Lung (tissue), 12 donors: ENCODE measurements around the gene GRIP1. TPM values are rescaled to one million over a fixed set of nuclear protein-coding genes. Genes with fewer than 3 reads are reported as not detected.

Source experiments
- ATAC-seq: fragments of 200-7000 bp; cut with Tn5 transposase; one replicate; pipeline ENCODE4 v1.9.1; 2020; ENCODE audit warnings: moderate number of reproducible peaks; ENCODE audit not compliant: insufficient read depth, low FRiP score
- DNase-seq, 3 donors: peaks; one replicate each; pipeline ENCODE4 v3.0.0-alpha.2; 2013 to 2017
- H3K27ac ChIP-seq, 2 donors: one replicate each; pipeline ENCODE4 v1.5.1; 2013; ENCODE audit warnings: mild to moderate bottlenecking in 2 of 2, moderate library complexity in 2 of 2, control low read depth in 1 of 2, inconsistent platforms in 1 of 2, low read depth in 1 of 2, low read length in 1 of 2
- H3K27me3 ChIP-seq, 3 donors: one replicate each; pipeline ENCODE4 v1.5.1; 2013; ENCODE audit warnings: low read length in 2 of 3; ENCODE audit not compliant: control insufficient read depth in 3 of 3, insufficient read depth in 3 of 3
- H3K36me3 ChIP-seq, 4 donors: one replicate each; pipeline ENCODE4 v1.5.1; 2013; ENCODE audit warnings: low read length in 4 of 4, mild to moderate bottlenecking in 1 of 4, moderate library complexity in 1 of 4; ENCODE audit not compliant: control insufficient read depth in 4 of 4, insufficient read depth in 4 of 4
- H3K4me1 ChIP-seq, 5 donors: one replicate each; pipeline ENCODE4 v1.5.1; 2013; ENCODE audit warnings: low read length in 5 of 5, mild to moderate bottlenecking in 2 of 5, moderate library complexity in 1 of 5; ENCODE audit not compliant: control insufficient read depth in 5 of 5, insufficient read depth in 5 of 5
- H3K4me3 ChIP-seq: one replicate; pipeline ENCODE4 v1.5.1; 2013; ENCODE audit warnings: mild to moderate bottlenecking, control low read depth, moderate library complexity
- H3K9ac ChIP-seq, 2 donors: one replicate each; pipeline ENCODE4 v1.5.1; 2013; ENCODE audit warnings: low read length in 2 of 2, control low read depth in 1 of 2; ENCODE audit not compliant: insufficient read depth in 1 of 2
- H3K9me3 ChIP-seq, 4 donors: one replicate each; pipeline ENCODE4 v1.5.1; 2013; ENCODE audit warnings: low read length in 3 of 4, mild to moderate bottlenecking in 1 of 4, moderate library complexity in 1 of 4; ENCODE audit not compliant: control insufficient read depth in 4 of 4, insufficient read depth in 3 of 4
- CTCF ChIP-seq: IDR thresholded peaks from 2 replicates; pipeline ENCODE4 v1.5.1; 2012; ENCODE audit warnings: mild to moderate bottlenecking; ENCODE audit errors: control extremely low read depth, extremely low read depth
- WGBS, 2 donors: extraction: QIAGEN DNeasy Blood & Tissue Kit; methylation state at CpG; one replicate each; pipeline ENCODE4 v1.1.7; 2013; 5-methylcytosine and 5-hydroxymethylcytosine counted together
- polyA plus RNA-seq, 2 donors: library from polyadenylated mRNA; stranded (reverse); fragments of 200-250 nt; gene quantifications; one replicate each; pipeline ENCODE4 v1.2.1, GENCODE V29; 2013
- total RNA-seq, 2 donors: library from RNA; depleted of rRNA in 1 of 2; stranded (reverse); fragments of >200 nt in 1 of 2; gene quantifications; one replicate each; pipeline ENCODE4 v1.2.1, GENCODE V29; 2014 to 2021
- donor health status: control.
- donor health status: control.
- donor health status: Bipolar disorder and iron deficiency.
- donor health status: healthy.
- donor health status: DM: yes; HTN: yes; CAD: no.

Gene GRIP1
- total and polyA plus RNA-seq, 4 donors, result 0.20 to 3.6 (median 0.83) TPM

- Histone ChIP-seq H3K4me1 (no peaks in the 10 kb centered on the region), H3K9me3 (peaks cover 0 to 3% (median 0%) of the 10 kb centered on the region in 4 donors), H3K9ac (no peak overlapping the region), H3K36me3 (peaks cover 0 to 4% (median 3%) of the 10 kb centered on the region in 4 donors), H3K4me3 (no peak overlapping the region), H3K27me3 (no peaks in the 10 kb centered on the region), H3K27ac (no peak overlapping the region)
- 95 to 96% methylated on average over 1 of the region's 1 CpG for WGBS, 2 donors
- TF ChIP-seq CTCF, result no peak
- no peak for DNase-seq
- ATAC-seq, result no peak
These were observed 347.1 kb downstream of the GRIP1 start for GRCh38 chr12:66331814-66332213.

GRCh38 chr12:66331016-66331415 lies 347.9 kb downstream of the GRIP1 start:
- WGBS, 2 donors, result 93 to 94% methylated on average over 13 of the region's 13 CpGs
- Histone ChIP-seq H3K27me3 (no peaks in the 10 kb centered on the region), H3K9me3 (no peaks in the 10 kb centered on the region), H3K4me1 (no peaks in the 10 kb centered on the region), H3K36me3 (peaks cover 0 to 4% (median 3%) of the 10 kb centered on the region in 4 donors), H3K4me3 (no peak overlapping the region), H3K27ac (no peak overlapping the region), H3K9ac (no peak overlapping the region)
- TF ChIP-seq CTCF, result no peak
- DNase-seq (no peak), ATAC-seq (no peak)

DNA sequence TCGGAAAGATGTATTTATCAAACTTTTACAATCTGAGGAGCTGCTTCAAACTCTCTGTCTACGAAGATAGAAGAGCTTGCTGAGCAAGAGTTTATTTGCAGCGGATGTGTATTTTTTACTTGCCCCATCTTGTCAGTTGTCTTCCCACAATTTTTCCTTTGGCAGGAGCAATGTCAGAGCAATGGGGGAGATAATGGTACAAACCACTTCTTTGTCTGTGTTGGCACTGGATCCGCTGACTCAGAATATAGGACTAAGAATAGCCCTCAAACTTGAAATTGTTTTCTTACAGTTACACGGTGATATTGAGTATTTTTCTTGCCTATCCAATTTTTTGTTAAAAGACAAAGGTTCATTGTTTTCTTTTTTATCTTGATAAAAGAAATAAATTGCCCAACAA lies 348.9 kb downstream of the GRIP1 start:
- TF ChIP-seq CTCF, result no peak
- no peak for ATAC-seq

DNA sequence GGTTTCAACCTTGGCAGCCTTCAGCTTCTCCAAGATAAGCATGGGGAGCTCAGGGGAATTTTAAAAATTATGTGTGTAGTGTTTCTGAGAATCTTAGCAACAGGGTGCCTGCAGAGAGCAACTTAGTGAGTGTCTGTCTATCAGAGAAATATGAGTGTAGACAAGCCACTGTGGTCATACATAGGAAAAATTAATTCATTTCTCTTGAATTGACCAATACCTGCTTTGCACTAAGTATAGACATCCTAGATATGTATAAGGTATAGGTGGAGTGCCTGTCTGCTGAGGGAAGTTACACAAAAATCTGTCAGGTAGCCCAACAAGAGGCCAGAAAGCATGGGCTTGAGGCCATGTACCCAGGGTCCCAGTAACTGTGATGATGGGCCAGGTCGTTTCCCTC lies 355.9 kb downstream of the GRIP1 start:
- no peaks in the 10 kb centered on the region for H3K27me3 ChIP-seq
- no peak overlapping the region for H3K4me3 ChIP-seq
- DNase-seq, result no peak
- no peak overlapping the region for H3K27ac ChIP-seq
- no peak for TF ChIP-seq CTCF
- H3K4me1 ChIP-seq, result no peaks in the 10 kb centered on the region
- no peak overlapping the region for H3K9ac ChIP-seq
- no peaks in the 10 kb centered on the region for H3K9me3 ChIP-seq
- ATAC-seq, result no peak
- peaks cover 0 to 8% (median 5%) of the 10 kb centered on the region in 4 donors for H3K36me3 ChIP-seq
- WGBS, 2 donors, result 100% methylated on average over 1 of the region's 1 CpG

More for the DNA sequence above, 348.9 kb downstream of the GRIP1 start:
- Histone ChIP-seq H3K36me3 (peaks cover 0 to 7% (median 3%) of the 10 kb centered on the region in 4 donors), H3K9me3 (no peaks in the 10 kb centered on the region), H3K4me1 (no peaks in the 10 kb centered on the region), H3K27me3 (no peaks in the 10 kb centered on the region), H3K4me3 (no peak overlapping the region), H3K27ac (no peak overlapping the region), H3K9ac (no peak overlapping the region)
- WGBS, 2 donors, result 92 to 94% methylated on average over 5 of the region's 5 CpGs
- DNase-seq, result no peak
